A673 (cell line): ENCODE measurements around the gene TXLNG. TPM values are rescaled to one million over a fixed set of nuclear protein-coding genes. Genes with fewer than 3 reads are reported as not detected.

Experiments used
- BruUV-seq: library from RNA; stranded (reverse); fragments of 400-500 nt; replicated peaks from 2 replicates; lab custom pipeline; 2021; lab: Mats Ljungman, UMichigan
- CTCF ChIA-PET: fragments of 300-600 bp; sonication (Branson Sonifier 250); formaldehyde crosslinking; loops from one replicate; lab custom pipeline; 2022; ENCODE audit warnings: antibody characterized with exemption; lab: Charles Lee
- POLR2A ChIA-PET: fragments of 300-600 bp; sonication (Branson Sonifier 250); formaldehyde crosslinking; loops from one replicate; lab custom pipeline; 2022; ENCODE audit warnings: antibody characterized with exemption; ENCODE audit not compliant: low non-redundant PET; lab: Charles Lee
- DNase-seq: peaks from one replicate; pipeline ENCODE4 v3.0.0-alpha.2; 2015; ENCODE audit warnings: low spot score
- H3K27ac ChIP-seq: fragments of 200-600 bp; sonication (generic); 2 replicates; pipeline ENCODE4 v1.5.1; 2016; ENCODE audit warnings: mixed run types, low read depth, mild to moderate bottlenecking, mixed read lengths, antibody characterized with exemption, low read length; ENCODE audit not compliant: poor library complexity, severe bottlenecking
- H3K27me3 ChIP-seq: fragments of 200-600 bp; sonication (generic); replicated peaks from 2 replicates; pipeline ENCODE4 v1.6.1; 2017; ENCODE audit warnings: mixed run types, low read depth, mild to moderate bottlenecking, mixed read lengths, antibody characterized with exemption, low read length; ENCODE audit not compliant: insufficient read depth, poor library complexity
- H3K36me3 ChIP-seq: fragments of 200-600 bp; sonication (generic); 2 replicates; pipeline ENCODE4 v1.6.1; 2016; ENCODE audit warnings: mixed run types, mild to moderate bottlenecking, mixed read lengths, antibody characterized with exemption, low read length; ENCODE audit not compliant: insufficient read depth, poor library complexity, severe bottlenecking
- H3K4me1 ChIP-seq: fragments of 200-600 bp; sonication (generic); 2 replicates; pipeline ENCODE4 v1.6.1; 2017; ENCODE audit warnings: mixed run types, mild to moderate bottlenecking, mixed read lengths, antibody characterized with exemption, low read length; ENCODE audit not compliant: insufficient read depth, poor library complexity, severe bottlenecking
- H3K4me3 ChIP-seq: fragments of 200-600 bp; sonication (generic); 2 replicates; pipeline ENCODE4 v1.5.1; 2016; ENCODE audit warnings: low read depth, mixed run types, mild to moderate bottlenecking, mixed read lengths, low read length; ENCODE audit not compliant: poor library complexity, severe bottlenecking
- H3K9me3 ChIP-seq: fragments of 200-600 bp; sonication (generic); 2 replicates; pipeline ENCODE4 v1.6.1; 2016; ENCODE audit warnings: mixed run types, low read depth, mild to moderate bottlenecking, mixed read lengths, antibody characterized with exemption, low read length; ENCODE audit not compliant: poor library complexity, severe bottlenecking
- EZH2 ChIP-seq: fragments of 200-600 bp; sonication (generic); IDR thresholded peaks from 2 replicates; pipeline ENCODE4 v1.6.1; 2017; ENCODE audit warnings: borderline replicate concordance, low read depth, mild to moderate bottlenecking, mixed read lengths, antibody characterized with exemption, low read length; ENCODE audit not compliant: poor library complexity, severe bottlenecking
- intact Hi-C: fragments of 100-400 bp; cut with micrococcal nuclease; formaldehyde crosslinking; loops from one replicate; pipeline ENCODE4 v1.10.0; 2022; ENCODE audit not compliant: unreplicated experiment
- total RNA-seq: library from RNA; stranded (reverse); gene quantifications from 2 replicates; pipeline ENCODE4 v1.2.3, GENCODE V29; 2021
- TF ChIP-seq, protein P1 (sequence below): fragments of 300-800, 200-600 bp; sonication (generic); conservative IDR thresholded peaks from 2 replicates; pipeline ENCODE4 v1.5.1; 2017; ENCODE audit warnings: low read depth, mild to moderate bottlenecking, antibody characterized with exemption, low read length, moderate library complexity, mixed read lengths

Gene TXLNG
- total RNA-seq, 1 experiment from 2014 or later = 25.7 TPM

DNA sequence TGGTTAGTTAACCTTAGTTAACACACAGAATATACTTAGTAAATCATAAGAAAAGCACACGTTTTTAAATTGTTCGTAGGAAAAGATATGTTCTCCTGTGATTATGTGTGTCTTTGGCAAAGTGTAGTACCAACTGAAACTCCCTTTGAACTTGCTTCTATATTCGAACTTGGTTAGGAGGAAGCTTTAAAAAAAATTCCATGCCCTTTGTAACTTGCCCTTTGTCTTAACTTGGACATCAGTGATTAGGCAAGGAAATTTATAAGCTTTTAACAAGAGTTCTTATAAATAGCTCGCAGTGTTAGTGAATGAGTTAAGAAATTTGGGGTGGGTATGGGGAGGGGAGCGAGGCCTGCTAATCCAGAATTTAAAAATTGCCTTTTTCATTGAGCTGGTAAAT, 33.4 kb downstream of the TXLNG start:
- intact Hi-C loops = loop anchor here (10.0 kb wide), 1 partner anchor 775 kb away; no protein-coding TSS in a partner anchor
- no peak for DNase-seq
- no peaks in the 10 kb centered on the region for H3K9me3 ChIP-seq
- H3K36me3 ChIP-seq = peaks cover 23% of the 10 kb centered on the region
- TF ChIP-seq, protein P1, sequence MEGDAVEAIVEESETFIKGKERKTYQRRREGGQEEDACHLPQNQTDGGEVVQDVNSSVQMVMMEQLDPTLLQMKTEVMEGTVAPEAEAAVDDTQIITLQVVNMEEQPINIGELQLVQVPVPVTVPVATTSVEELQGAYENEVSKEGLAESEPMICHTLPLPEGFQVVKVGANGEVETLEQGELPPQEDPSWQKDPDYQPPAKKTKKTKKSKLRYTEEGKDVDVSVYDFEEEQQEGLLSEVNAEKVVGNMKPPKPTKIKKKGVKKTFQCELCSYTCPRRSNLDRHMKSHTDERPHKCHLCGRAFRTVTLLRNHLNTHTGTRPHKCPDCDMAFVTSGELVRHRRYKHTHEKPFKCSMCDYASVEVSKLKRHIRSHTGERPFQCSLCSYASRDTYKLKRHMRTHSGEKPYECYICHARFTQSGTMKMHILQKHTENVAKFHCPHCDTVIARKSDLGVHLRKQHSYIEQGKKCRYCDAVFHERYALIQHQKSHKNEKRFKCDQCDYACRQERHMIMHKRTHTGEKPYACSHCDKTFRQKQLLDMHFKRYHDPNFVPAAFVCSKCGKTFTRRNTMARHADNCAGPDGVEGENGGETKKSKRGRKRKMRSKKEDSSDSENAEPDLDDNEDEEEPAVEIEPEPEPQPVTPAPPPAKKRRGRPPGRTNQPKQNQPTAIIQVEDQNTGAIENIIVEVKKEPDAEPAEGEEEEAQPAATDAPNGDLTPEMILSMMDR = no peak
- TF ChIP-seq EZH2 = no peak
- POLR2A ChIA-PET = no interaction called here
- H3K27me3 ChIP-seq = no peaks in the 10 kb centered on the region
- CTCF ChIA-PET = no interaction called here
- H3K4me3 ChIP-seq = no peak overlapping the region
- no TSS peak for BruUV-seq
- no peaks in the 10 kb centered on the region for H3K4me1 ChIP-seq
- H3K27ac ChIP-seq = no peak overlapping the region

DNA sequence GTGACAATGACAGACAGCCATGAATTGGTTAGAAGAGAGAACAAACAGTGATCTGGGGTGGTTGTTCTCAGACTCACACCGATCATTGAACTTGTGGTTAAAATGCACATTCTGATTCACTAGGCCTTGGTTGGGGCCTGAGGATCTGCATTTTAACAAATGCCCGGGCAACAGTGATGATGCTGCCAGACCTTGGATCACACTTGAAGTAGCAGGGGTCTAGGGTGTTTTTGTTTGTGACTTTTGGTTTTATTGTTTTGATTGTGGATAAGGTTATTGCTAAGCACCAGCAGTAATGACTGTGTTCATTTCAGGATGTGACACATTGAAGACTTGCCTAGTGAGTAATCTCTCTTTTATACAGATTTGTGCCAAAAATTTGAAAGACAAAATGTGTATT, 36.5 kb downstream of the TXLNG start:
- DNase-seq = no peak
- Histone ChIP-seq H3K9me3 (no peaks in the 10 kb centered on the region), H3K27me3 (no peaks in the 10 kb centered on the region), H3K4me1 (no peaks in the 10 kb centered on the region), H3K27ac (no peak overlapping the region), H3K4me3 (no peak overlapping the region), H3K36me3 (peaks cover 23% of the 10 kb centered on the region)
- TF ChIP-seq, protein P1 = no peak
- no peak for TF ChIP-seq EZH2
- intact Hi-C loops = loop anchor here (10.0 kb wide), 1 partner anchor 772 kb away; no protein-coding TSS in a partner anchor
- ChIA-PET POLR2A (no interaction called here), CTCF (no interaction called here)
- no TSS peak for BruUV-seq

DNA sequence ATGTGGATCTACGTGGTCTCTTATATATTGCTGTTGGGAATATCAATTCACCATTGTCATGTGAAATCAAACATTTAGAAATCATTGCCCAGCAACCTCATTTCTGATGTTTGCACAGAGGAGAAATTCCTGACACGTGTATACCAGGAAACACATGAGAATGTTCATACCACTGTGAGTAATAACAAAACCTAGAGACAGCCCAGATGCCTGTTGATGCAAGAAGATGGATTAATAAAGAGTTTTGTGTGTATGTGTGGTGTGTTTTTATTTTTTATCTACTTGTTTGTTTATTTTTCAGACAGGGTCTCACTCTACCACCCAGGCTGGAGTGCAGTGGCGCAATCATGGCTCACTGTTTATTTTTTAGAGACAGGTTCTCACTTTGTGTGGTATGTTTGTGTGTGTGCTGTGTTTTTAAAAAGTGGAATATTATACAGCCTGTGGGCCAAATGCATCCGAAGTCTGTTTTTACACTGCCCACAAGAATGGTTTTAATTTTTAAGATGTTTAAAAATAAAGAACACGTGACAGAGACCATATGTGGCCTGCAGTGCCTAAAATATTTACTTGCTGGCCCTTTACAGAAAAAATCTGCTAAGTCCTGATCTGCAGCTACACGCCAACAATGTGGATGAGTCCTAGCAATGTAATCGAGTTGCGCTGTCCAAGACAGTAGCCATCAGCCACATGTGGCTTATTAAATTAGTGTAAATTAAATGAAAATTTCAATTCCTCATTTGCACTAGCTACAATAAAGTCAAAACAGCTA, 39.2 kb downstream of the TXLNG start:
- DNase-seq = no peak
- intact Hi-C loops = loop anchor here (2.0 to 10.0 kb wide), 4 partner anchors 57 to 769 kb away; no protein-coding TSS in a partner anchor
- ChIA-PET CTCF (interaction anchor here (1.0 to 1.4 kb wide), 3 partner anchors 58 to 221 kb away, joined by 3 to 14 read pairs (median 4); no protein-coding TSS in a partner anchor), POLR2A (no interaction called here)
- H3K9me3 ChIP-seq = no peaks in the 10 kb centered on the region
- H3K27me3 ChIP-seq = no peaks in the 10 kb centered on the region
- BruUV-seq = no TSS peak
- H3K36me3 ChIP-seq = peaks cover 17% of the 10 kb centered on the region
- no peak for TF ChIP-seq EZH2
- TF ChIP-seq, protein P1 = no peak
- no peak overlapping the region for H3K27ac ChIP-seq
- H3K4me1 ChIP-seq = no peaks in the 10 kb centered on the region
- H3K4me3 ChIP-seq = no peak overlapping the region
